Coronary artery (tissue), 2 donors: ENCODE data around the gene TPH2.

Experiments
- DNase-seq: peaks from one replicate; pipeline ENCODE4 v3.0.0-alpha.2; 2017; ENCODE audit warnings: low spot score
- H3K27ac ChIP-seq, 2 donors: fragments of 200-600 bp; sonication (generic); one replicate each; pipeline ENCODE4 v1.5.1; 2016 to 2019
- H3K4me3 ChIP-seq: fragments of 200-600 bp; sonication (generic); 2 replicates; pipeline ENCODE4 v1.5.1; 2016; ENCODE audit warnings: mild to moderate bottlenecking, moderate library complexity
- TF ChIP-seq, protein P1 (sequence below): fragments of 200-600 bp; sonication (generic); IDR thresholded peaks from one replicate; pipeline ENCODE4 v1.5.1; 2019; ENCODE audit warnings: antibody characterized with exemption

Gene TPH2

DNA sequence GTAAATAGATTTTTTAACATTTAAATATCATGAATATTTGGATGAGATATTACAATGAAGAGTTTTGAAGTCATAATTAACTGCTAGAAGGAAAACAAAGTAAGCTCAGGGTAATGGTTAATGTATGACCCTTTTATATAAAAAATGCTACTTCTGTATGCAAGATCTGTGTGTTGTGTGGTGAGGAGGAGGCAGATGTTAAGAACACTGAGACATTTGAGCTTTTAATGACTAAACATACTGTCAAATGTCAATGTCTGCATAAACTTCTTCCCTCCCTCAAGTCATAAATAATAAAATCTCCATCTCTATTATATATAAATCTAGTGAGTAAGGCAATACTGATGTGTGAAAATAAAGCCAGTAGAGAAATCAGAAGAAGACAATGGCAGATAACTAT is 1.4 kb downstream of the TPH2 start:
- no peak for DNase-seq
- no peak overlapping the region for H3K4me3 ChIP-seq
- TF ChIP-seq, protein P1, sequence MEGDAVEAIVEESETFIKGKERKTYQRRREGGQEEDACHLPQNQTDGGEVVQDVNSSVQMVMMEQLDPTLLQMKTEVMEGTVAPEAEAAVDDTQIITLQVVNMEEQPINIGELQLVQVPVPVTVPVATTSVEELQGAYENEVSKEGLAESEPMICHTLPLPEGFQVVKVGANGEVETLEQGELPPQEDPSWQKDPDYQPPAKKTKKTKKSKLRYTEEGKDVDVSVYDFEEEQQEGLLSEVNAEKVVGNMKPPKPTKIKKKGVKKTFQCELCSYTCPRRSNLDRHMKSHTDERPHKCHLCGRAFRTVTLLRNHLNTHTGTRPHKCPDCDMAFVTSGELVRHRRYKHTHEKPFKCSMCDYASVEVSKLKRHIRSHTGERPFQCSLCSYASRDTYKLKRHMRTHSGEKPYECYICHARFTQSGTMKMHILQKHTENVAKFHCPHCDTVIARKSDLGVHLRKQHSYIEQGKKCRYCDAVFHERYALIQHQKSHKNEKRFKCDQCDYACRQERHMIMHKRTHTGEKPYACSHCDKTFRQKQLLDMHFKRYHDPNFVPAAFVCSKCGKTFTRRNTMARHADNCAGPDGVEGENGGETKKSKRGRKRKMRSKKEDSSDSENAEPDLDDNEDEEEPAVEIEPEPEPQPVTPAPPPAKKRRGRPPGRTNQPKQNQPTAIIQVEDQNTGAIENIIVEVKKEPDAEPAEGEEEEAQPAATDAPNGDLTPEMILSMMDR: no peak
- no peak overlapping the region for H3K27ac ChIP-seq

DNA sequence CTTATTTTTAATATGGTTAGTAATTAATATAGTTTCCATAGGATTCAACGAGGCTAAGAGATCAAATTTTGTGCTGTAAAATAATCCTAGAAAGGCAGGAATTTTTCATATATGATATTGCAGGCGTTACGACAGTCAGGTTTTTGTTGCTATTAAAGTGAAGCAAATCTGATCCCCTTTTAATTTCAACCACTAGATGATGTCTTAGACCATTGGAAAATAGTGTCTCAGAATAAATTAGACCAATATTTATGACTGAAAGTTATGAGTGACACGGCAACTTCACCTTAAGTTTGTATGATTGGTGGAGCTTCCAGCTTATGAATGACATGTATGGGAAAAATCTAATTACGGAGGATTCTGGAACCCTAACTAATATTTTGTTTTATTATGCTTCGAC is 2.5 kb downstream of the TPH2 start:
- H3K4me3 ChIP-seq: no peak overlapping the region
- TF ChIP-seq, protein P1: no peak
- no peak for DNase-seq
- no peak overlapping the region for H3K27ac ChIP-seq

- DNase-seq: no peak
- no peak overlapping the region for H3K4me3 ChIP-seq
- TF ChIP-seq, protein P1: no peak
- no peak overlapping the region for H3K27ac ChIP-seq
Measured at GRCh38 chr12:71942259-71942658, 3.6 kb downstream of the TPH2 start.

GRCh38 chr12:71942703-71943102 is 4.1 kb downstream of the TPH2 start:
- Histone ChIP-seq H3K27ac (no peak overlapping the region), H3K4me3 (no peak overlapping the region)
- TF ChIP-seq, protein P1: no peak
- no peak for DNase-seq

DNA sequence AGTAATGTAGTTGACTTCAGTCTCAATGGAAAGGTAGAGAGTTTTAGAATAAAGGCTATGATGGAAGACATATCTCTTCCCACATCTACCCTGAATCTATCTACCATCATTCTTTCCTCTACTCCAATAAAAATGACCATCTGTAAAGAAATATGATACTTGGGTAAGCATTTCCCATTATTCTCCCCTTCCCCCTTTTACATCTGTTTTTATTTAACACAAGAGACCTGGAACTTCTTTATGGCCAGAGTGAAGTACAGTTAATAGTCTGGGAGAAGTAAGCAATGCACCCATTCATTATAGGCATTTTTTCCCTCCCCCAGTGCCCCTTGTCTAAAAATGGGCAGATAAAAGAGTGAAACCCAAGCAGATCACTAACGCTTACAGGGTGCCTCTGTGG is 6.5 kb downstream of the TPH2 start:
- no peak overlapping the region for H3K27ac ChIP-seq
- DNase-seq: no peak
- TF ChIP-seq, protein P1: no peak
- no peak overlapping the region for H3K4me3 ChIP-seq

GRCh38 chr12:71945883-71946282 is 7.2 kb downstream of the TPH2 start:
- Histone ChIP-seq H3K27ac (no peak overlapping the region), H3K4me3 (no peak overlapping the region)
- no peak for DNase-seq
- TF ChIP-seq, protein P1: no peak

DNA sequence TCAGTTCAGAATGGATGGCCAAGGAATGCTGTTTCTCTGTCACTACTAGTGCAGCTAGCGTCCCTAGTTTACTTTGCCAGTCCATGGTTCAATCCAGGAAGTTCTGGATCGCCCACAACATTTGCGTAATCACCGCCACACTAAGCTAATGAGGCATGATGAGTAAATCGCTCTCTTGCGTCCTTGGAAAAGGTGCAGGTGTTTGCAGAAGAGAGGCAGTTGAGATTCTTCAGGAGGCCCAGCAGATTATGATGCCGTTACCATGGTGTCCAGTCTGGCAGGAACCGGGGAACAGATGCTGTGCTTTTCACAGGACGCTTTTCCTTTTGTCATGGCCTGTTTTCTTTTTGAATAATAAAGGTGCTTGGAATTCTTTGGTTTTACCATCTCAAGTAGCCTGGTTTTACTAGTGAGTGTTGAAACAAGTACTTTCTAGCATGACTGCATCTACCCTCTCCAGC is 9.0 kb downstream of the TPH2 start:
- TF ChIP-seq, protein P1: no peak
- Histone ChIP-seq H3K27ac (no peak overlapping the region), H3K4me3 (no peak overlapping the region)
- no peak for DNase-seq
